ENCODE data around the gene CMIP. TPM values are rescaled to one million over a fixed set of nuclear protein-coding genes. Genes with fewer than 3 reads are reported as not detected.

The CMIP gene
- total and polyA plus RNA-seq, 3 experiments from 2014 or later: 1.0 to 24.4 (median 23.6) TPM

DNA sequence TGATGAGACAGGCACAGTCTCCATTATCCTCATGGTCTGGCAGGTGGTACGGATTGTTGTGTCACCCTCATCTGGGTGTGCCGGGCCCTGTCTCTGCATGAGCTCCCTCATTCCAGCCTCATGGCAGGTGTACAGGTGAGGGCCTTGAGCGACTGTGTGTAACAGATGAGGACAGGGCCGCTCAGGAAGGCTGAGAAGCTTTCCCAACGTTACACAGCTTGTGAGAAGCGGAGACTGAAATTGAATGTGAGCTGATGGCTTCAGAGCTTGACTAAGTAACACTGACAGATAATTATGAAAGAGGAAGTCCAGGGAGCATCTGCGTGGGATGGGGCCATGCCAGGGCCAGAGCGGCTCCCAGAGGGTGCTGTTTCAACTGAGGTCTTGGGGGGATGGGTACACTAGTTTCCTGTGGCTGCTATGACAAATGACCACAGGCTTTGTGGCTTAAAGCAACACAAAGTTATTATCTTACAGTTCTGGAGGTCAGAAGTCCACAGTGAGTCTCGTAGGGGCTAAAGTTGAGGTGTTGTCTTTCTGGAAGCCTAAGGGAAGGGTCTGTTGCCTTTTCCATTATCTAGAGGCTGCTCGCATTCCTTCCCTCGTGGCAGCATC is 36.7 kb downstream of the CMIP start:
- Histone ChIP-seq H3K9me3 (ENCODE audit: low read length) (no peaks in the 10 kb centered on the region), H3K27ac (ENCODE audit: low read depth, low read length) (no peak overlapping the region), H3K4me1 (ENCODE audit: insufficient read depth, low read length) (peaks cover 61% of the 10 kb centered on the region), H3K4me3 (ENCODE audit: low read length) (no peak overlapping the region), H3K36me3 (ENCODE audit: insufficient read depth, low read length) (no peaks in the 10 kb centered on the region), H3K27me3 (ENCODE audit: insufficient read depth, low read length, poor library complexity, severe bottlenecking) (no peaks in the 10 kb centered on the region)
- H3K27me3 Mint-ChIP-seq: no peaks in the 10 kb centered on the region
- no peak for DNase-seq
- peaks cover 0 to 18% (median under 1%) of the 10 kb centered on the region in 3 donors for H3K36me3 Mint-ChIP-seq
- CTCF ChIA-PET: interaction anchor here (1.0 to 1.6 kb wide), 5 partner anchors 11 to 142 kb away, joined by 3 to 5 read pairs (median 4); no protein-coding TSS in a partner anchor
- no peaks in the 10 kb centered on the region for H3K9me3 Mint-ChIP-seq
- H3K4me1 Mint-ChIP-seq: peaks cover 73 to 94% (median 84%) of the 10 kb centered on the region in 3 donors
- POLR2A ChIA-PET: no interaction called here
- H3K27ac Mint-ChIP-seq: peak overlapping the region in 7 of 8 donors; percentile 17 to 82 (median 75)
- H3K4me3 Mint-ChIP-seq: peak overlapping the region in 3 of 7 donors; percentile 4 to 80 (median 32)

DNA sequence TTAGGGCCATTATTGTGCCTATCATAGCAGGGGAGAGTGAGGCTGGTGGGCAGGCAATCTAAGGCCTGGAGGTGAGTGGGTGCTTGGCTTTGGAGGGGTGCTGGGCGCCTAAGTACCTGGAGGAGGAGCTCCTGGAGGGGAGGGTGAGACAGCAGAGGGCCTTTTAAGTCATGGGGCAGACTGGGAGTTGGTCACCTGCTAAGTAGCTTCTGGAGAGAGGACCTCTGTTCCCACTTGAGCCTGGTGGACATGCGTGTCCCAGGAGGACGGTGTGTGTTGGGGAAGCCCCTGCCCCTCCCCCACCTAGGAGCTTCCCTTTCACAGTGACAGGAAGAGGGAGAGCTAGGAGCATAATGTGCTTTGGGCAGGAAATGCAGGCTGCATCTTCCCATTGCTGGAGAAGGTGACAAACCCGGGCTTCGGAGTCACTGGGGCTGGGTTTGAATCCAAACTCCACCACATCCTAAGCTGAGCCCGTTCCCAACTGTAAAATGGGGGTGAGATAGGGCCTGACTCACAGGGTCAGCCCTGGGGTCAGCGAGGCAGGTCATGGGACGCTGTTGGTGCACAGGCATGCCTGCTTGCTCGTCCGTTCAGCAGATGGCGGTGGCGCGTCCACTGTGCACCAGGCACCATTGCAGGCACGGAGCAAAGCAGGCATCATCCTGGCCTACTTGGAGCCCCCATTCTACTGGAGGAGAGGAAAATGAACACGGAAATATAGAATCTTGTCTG is 37.9 kb downstream of the CMIP start:
- Histone ChIP-seq H3K9me3 (ENCODE audit: low read length) (no peaks in the 10 kb centered on the region), H3K4me1 (ENCODE audit: insufficient read depth, low read length) (peaks cover 49% of the 10 kb centered on the region), H3K4me3 (ENCODE audit: low read length) (no peak overlapping the region), H3K27ac (ENCODE audit: low read depth, low read length) (peak overlapping the region; percentile 16), H3K36me3 (ENCODE audit: insufficient read depth, low read length) (no peaks in the 10 kb centered on the region), H3K27me3 (ENCODE audit: insufficient read depth, low read length, poor library complexity, severe bottlenecking) (no peaks in the 10 kb centered on the region)
- peaks cover 0 to 13% (median 0%) of the 10 kb centered on the region in 3 donors for H3K36me3 Mint-ChIP-seq
- POLR2A ChIA-PET: interaction anchor here (0.8 kb wide), 1 partner anchor 12 kb away, joined by 3 read pairs; no protein-coding TSS in a partner anchor
- H3K9me3 Mint-ChIP-seq: no peaks in the 10 kb centered on the region
- CTCF ChIA-PET: interaction anchor here (1.0 to 1.6 kb wide), 3 partner anchors 13 to 134 kb away, joined by 3 to 4 read pairs (median 3); no protein-coding TSS in a partner anchor
- no peaks in the 10 kb centered on the region for H3K27me3 Mint-ChIP-seq
- H3K27ac Mint-ChIP-seq: peak overlapping the region in 5 of 8 donors; percentile 58 to 85 (median 70)
- H3K4me1 Mint-ChIP-seq: peaks cover 65 to 92% (median 77%) of the 10 kb centered on the region in 3 donors
- peak overlapping the region in 1 of 7 donors; percentile 31 for H3K4me3 Mint-ChIP-seq
- DNase-seq: no peak

DNA sequence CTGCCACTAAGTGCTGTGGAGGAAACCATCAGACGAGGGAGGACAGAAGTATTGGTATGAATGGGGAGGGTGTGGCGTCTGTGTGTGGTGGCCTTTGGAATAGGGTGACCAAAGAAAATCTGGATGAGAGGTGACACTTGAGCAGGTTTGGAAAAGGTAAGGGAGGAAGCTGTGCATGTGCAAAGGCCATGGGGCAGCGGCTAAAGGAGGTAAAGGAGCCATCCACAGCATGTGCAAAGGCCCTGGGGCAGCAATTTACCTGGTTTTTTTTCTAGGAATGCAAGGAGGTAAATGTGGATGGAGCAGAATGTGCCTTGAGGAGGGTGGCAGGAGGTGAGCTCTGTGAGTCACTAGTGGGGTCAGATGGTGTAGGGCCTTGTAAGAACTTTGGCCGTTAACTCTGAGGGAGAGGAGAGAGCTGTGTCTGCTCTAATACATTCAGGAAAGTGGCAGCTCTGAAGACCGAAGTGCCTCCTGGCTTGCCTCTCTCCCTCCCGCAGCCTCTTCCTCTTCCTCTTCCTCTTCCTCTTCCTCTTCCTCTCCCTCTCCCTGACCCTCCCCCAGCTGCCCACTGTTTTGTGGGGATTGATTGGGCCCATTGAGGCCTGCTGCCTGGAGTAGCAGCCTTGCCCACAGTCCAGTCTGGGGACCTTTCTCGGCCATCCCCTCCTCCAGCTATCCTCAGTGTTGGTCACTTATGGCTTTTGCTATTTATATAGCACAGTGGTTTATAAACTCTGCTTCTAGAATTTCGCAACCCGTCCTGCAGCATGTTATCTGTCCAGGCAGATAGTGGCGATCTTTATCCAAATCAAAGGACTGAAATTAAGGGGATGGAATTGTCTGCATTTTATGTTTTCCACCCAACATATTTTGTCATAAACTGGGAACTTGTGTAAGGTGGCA is 38.7 kb downstream of the CMIP start:
- peaks cover 44% of the 10 kb centered on the region for H3K4me1 ChIP-seq (ENCODE audit: insufficient read depth, low read length)
- Mint-ChIP-seq H3K36me3 (peaks cover 0 to 13% (median 0%) of the 10 kb centered on the region in 3 donors), H3K9me3 (no peaks in the 10 kb centered on the region), H3K27me3 (no peaks in the 10 kb centered on the region), H3K4me3 (peak overlapping the region in 3 of 7 donors; percentile 31 to 62 (median 40)), H3K27ac (peak overlapping the region; percentile 4 to 78 (median 54)), H3K4me1 (peaks cover 63 to 92% (median 77%) of the 10 kb centered on the region in 3 donors)
- peak overlapping the region; percentile 12 for H3K27ac ChIP-seq (ENCODE audit: low read depth, low read length)
- H3K36me3 ChIP-seq (ENCODE audit: insufficient read depth, low read length): no peaks in the 10 kb centered on the region
- CTCF ChIA-PET: interaction anchor here (1.4 kb wide), 1 partner anchor 14 kb away, joined by 3 read pairs; no protein-coding TSS in a partner anchor
- H3K9me3 ChIP-seq (ENCODE audit: low read length): no peaks in the 10 kb centered on the region
- POLR2A ChIA-PET: no interaction called here
- no peak for DNase-seq
- H3K27me3 ChIP-seq (ENCODE audit: insufficient read depth, low read length, poor library complexity, severe bottlenecking): no peaks in the 10 kb centered on the region
- no peak overlapping the region for H3K4me3 ChIP-seq (ENCODE audit: low read length)

DNA sequence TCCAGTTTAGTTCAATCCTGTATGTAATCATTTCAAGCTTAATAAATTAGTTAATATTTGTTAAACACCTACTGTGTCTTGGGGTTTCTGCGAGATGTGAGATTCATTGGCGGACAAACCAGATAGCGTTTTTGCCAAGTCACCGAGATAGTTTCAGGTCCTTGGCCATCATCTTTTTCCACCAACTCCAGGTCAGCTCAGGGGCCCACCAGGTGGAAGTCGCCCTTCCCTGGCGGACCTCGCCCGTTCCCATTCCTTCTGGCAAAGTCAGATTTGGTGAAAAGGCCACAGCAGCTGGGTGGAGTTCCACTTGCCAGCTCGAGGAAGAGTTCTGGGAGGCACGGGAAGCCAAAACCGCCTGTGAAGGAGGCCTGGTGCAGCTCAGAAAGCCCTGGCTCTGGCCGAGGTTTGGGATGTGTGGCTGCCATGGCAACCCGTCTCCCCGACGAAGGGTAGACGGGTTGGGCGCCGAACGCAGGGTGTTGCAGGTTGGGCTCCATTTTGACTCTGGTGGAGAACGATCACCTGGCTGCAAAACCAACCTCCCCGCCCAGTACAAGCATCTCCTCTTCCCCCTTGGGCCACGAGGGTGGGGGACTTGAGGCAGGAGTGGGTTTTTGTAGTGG is 39.5 kb downstream of the CMIP start:
- ChIA-PET POLR2A (no interaction called here), CTCF (interaction anchor here (1.2 kb wide), 2 partner anchors 14 to 34 kb away, joined by 3 read pairs; no protein-coding TSS in a partner anchor)
- peaks cover 0 to 15% (median 4%) of the 10 kb centered on the region in 3 donors for H3K36me3 Mint-ChIP-seq
- no peaks in the 10 kb centered on the region for H3K9me3 ChIP-seq (ENCODE audit: low read length)
- H3K4me1 Mint-ChIP-seq: peaks cover 64 to 92% (median 78%) of the 10 kb centered on the region in 3 donors
- H3K4me1 ChIP-seq (ENCODE audit: insufficient read depth, low read length): peaks cover 41% of the 10 kb centered on the region
- H3K27ac ChIP-seq (ENCODE audit: low read depth, low read length): no peak overlapping the region
- no peak overlapping the region for H3K4me3 ChIP-seq (ENCODE audit: low read length)
- peak overlapping the region in 1 of 8 donors; percentile 43 for H3K27ac Mint-ChIP-seq
- no peaks in the 10 kb centered on the region for H3K9me3 Mint-ChIP-seq
- no peak overlapping the region for H3K4me3 Mint-ChIP-seq
- DNase-seq: no peak
- no peaks in the 10 kb centered on the region for H3K27me3 ChIP-seq (ENCODE audit: insufficient read depth, low read length, poor library complexity, severe bottlenecking)
- no peaks in the 10 kb centered on the region for H3K36me3 ChIP-seq (ENCODE audit: insufficient read depth, low read length)
- H3K27me3 Mint-ChIP-seq: no peaks in the 10 kb centered on the region

- no peak for DNase-seq
- Histone ChIP-seq H3K4me3 (ENCODE audit: low read length) (no peak overlapping the region), H3K27ac (ENCODE audit: low read depth, low read length) (no peak overlapping the region), H3K27me3 (ENCODE audit: insufficient read depth, low read length, poor library complexity, severe bottlenecking) (no peaks in the 10 kb centered on the region), H3K36me3 (ENCODE audit: insufficient read depth, low read length) (no peaks in the 10 kb centered on the region), H3K4me1 (ENCODE audit: insufficient read depth, low read length) (peaks cover 37% of the 10 kb centered on the region), H3K9me3 (ENCODE audit: low read length) (no peaks in the 10 kb centered on the region)
- no peaks in the 10 kb centered on the region for H3K27me3 Mint-ChIP-seq
- H3K9me3 Mint-ChIP-seq: no peaks in the 10 kb centered on the region
- H3K4me1 Mint-ChIP-seq: peaks cover 56 to 88% (median 69%) of the 10 kb centered on the region in 3 donors
- H3K36me3 Mint-ChIP-seq: peaks cover 0 to 9% (median 4%) of the 10 kb centered on the region in 3 donors
- CTCF ChIA-PET: interaction anchor here (0.8 to 1.3 kb wide), 5 partner anchors 15 to 138 kb away, joined by 3 read pairs; no protein-coding TSS in a partner anchor
- POLR2A ChIA-PET: interaction anchor here (0.6 kb wide), 1 partner anchor 64 kb away, joined by 5 read pairs; no protein-coding TSS in a partner anchor
- H3K27ac Mint-ChIP-seq: peak overlapping the region in 4 of 8 donors; percentile 8 to 60 (median 32)
- no peak overlapping the region for H3K4me3 Mint-ChIP-seq
These were observed 40.5 kb downstream of the CMIP start for GRCh38 chr16:81484908-81485624.

- Mint-ChIP-seq H3K36me3 (peaks cover 0 to 9% (median 4%) of the 10 kb centered on the region in 3 donors), H3K27ac (peak overlapping the region in 2 of 8 donors; percentile 17 to 43), H3K4me3 (peak overlapping the region in 1 of 7 donors; percentile 32), H3K4me1 (peaks cover 50 to 87% (median 63%) of the 10 kb centered on the region in 3 donors), H3K9me3 (no peaks in the 10 kb centered on the region), H3K27me3 (no peaks in the 10 kb centered on the region)
- no peak overlapping the region for H3K4me3 ChIP-seq (ENCODE audit: low read length)
- no peaks in the 10 kb centered on the region for H3K36me3 ChIP-seq (ENCODE audit: insufficient read depth, low read length)
- ChIA-PET CTCF (interaction anchor here (0.9 to 1.3 kb wide), 2 partner anchors 36 to 137 kb away, joined by 3 read pairs; no protein-coding TSS in a partner anchor), POLR2A (no interaction called here)
- peaks cover 32% of the 10 kb centered on the region for H3K4me1 ChIP-seq (ENCODE audit: insufficient read depth, low read length)
- H3K9me3 ChIP-seq (ENCODE audit: low read length): no peaks in the 10 kb centered on the region
- no peak for DNase-seq
- no peak overlapping the region for H3K27ac ChIP-seq (ENCODE audit: low read depth, low read length)
- no peaks in the 10 kb centered on the region for H3K27me3 ChIP-seq (ENCODE audit: insufficient read depth, low read length, poor library complexity, severe bottlenecking)
These were observed 41.4 kb downstream of the CMIP start for GRCh38 chr16:81485824-81486539.

Measured in CD8-positive, alpha-beta memory T cell (primary cell).